ENCODE results near the gene TNFSF11.

TNFSF11 gene

GRCh38 chr13:42580644-42581043, 6.7 kb downstream of the TNFSF11 start:
- Histone ChIP-seq H3K4me3 (ENCODE audit: low read length in 2 of 2) (no peak overlapping the region), H3K27ac (ENCODE audit: low read depth in 2 of 2, low read length in 2 of 2) (no peak overlapping the region), H3K36me3 (ENCODE audit: control insufficient read depth in 2 of 2, insufficient read depth in 2 of 2, low read length in 2 of 2) (no peaks in the 10 kb centered on the region), H3K9ac (ENCODE audit: low read depth in 1 of 2, low read length in 2 of 2) (no peak overlapping the region), H3K27me3 (ENCODE audit: control insufficient read depth in 2 of 2, insufficient read depth in 2 of 2, low read length in 2 of 2) (peaks cover 0 to 5% of the 10 kb centered on the region in 2 donors), H3K9me3 (ENCODE audit: control insufficient read depth in 2 of 2, low read length in 2 of 2) (no peaks in the 10 kb centered on the region), H3K4me1 (ENCODE audit: control insufficient read depth in 2 of 2, insufficient read depth in 2 of 2, low read length in 2 of 2) (peaks cover 3 to 5% of the 10 kb centered on the region in 2 donors)

- Histone ChIP-seq H3K4me1 (ENCODE audit: control insufficient read depth in 2 of 2, insufficient read depth in 2 of 2, low read length in 2 of 2) (no peaks in the 10 kb centered on the region), H3K9me3 (ENCODE audit: control insufficient read depth in 2 of 2, low read length in 2 of 2) (no peaks in the 10 kb centered on the region), H3K4me3 (ENCODE audit: low read length in 2 of 2) (no peak overlapping the region), H3K36me3 (ENCODE audit: control insufficient read depth in 2 of 2, insufficient read depth in 2 of 2, low read length in 2 of 2) (no peaks in the 10 kb centered on the region), H3K27me3 (ENCODE audit: control insufficient read depth in 2 of 2, insufficient read depth in 2 of 2, low read length in 2 of 2) (no peaks in the 10 kb centered on the region), H3K27ac (ENCODE audit: low read depth in 2 of 2, low read length in 2 of 2) (no peak overlapping the region), H3K9ac (ENCODE audit: low read depth in 1 of 2, low read length in 2 of 2) (no peak overlapping the region)
Measured at GRCh38 chr13:42581427-42581826, 7.5 kb downstream of the TNFSF11 start.

GRCh38 chr13:42591602-42592001, 17.6 kb downstream of the TNFSF11 start:
- Histone ChIP-seq H3K4me1 (ENCODE audit: control insufficient read depth in 2 of 2, insufficient read depth in 2 of 2, low read length in 2 of 2) (no peaks in the 10 kb centered on the region), H3K9me3 (ENCODE audit: control insufficient read depth in 2 of 2, low read length in 2 of 2) (no peaks in the 10 kb centered on the region), H3K27ac (ENCODE audit: low read depth in 2 of 2, low read length in 2 of 2) (no peak overlapping the region), H3K27me3 (ENCODE audit: control insufficient read depth in 2 of 2, insufficient read depth in 2 of 2, low read length in 2 of 2) (no peaks in the 10 kb centered on the region), H3K36me3 (ENCODE audit: control insufficient read depth in 2 of 2, insufficient read depth in 2 of 2, low read length in 2 of 2) (no peaks in the 10 kb centered on the region), H3K9ac (ENCODE audit: low read depth in 1 of 2, low read length in 2 of 2) (no peak overlapping the region), H3K4me3 (ENCODE audit: low read length in 2 of 2) (no peak overlapping the region)

- Histone ChIP-seq H3K27ac (ENCODE audit: low read depth in 2 of 2, low read length in 2 of 2) (no peak overlapping the region), H3K27me3 (ENCODE audit: control insufficient read depth in 2 of 2, insufficient read depth in 2 of 2, low read length in 2 of 2) (no peaks in the 10 kb centered on the region), H3K36me3 (ENCODE audit: control insufficient read depth in 2 of 2, insufficient read depth in 2 of 2, low read length in 2 of 2) (no peaks in the 10 kb centered on the region), H3K9me3 (ENCODE audit: control insufficient read depth in 2 of 2, low read length in 2 of 2) (no peaks in the 10 kb centered on the region), H3K4me1 (ENCODE audit: control insufficient read depth in 2 of 2, insufficient read depth in 2 of 2, low read length in 2 of 2) (no peaks in the 10 kb centered on the region), H3K4me3 (ENCODE audit: low read length in 2 of 2) (no peak overlapping the region), H3K9ac (ENCODE audit: low read depth in 1 of 2, low read length in 2 of 2) (no peak overlapping the region)
Measured at GRCh38 chr13:42592915-42593900, 19.3 kb downstream of the TNFSF11 start.

- Histone ChIP-seq H3K4me1 (ENCODE audit: control insufficient read depth in 2 of 2, insufficient read depth in 2 of 2, low read length in 2 of 2) (no peaks in the 10 kb centered on the region), H3K27ac (ENCODE audit: low read depth in 2 of 2, low read length in 2 of 2) (no peak overlapping the region)
Measured at GRCh38 chr13:42594481-42595252, 20.7 kb downstream of the TNFSF11 start.

GRCh38 chr13:42595253-42595571, 21.3 kb downstream of the TNFSF11 start:
- no peaks in the 10 kb centered on the region for H3K9me3 ChIP-seq (ENCODE audit: control insufficient read depth in 2 of 2, low read length in 2 of 2)
- H3K4me1 ChIP-seq (ENCODE audit: control insufficient read depth in 2 of 2, insufficient read depth in 2 of 2, low read length in 2 of 2): no peaks in the 10 kb centered on the region

More at GRCh38 chr13:42594481-42595252, 20.7 kb downstream of the TNFSF11 start:
- H3K27me3 ChIP-seq (ENCODE audit: control insufficient read depth in 2 of 2, insufficient read depth in 2 of 2, low read length in 2 of 2): no peaks in the 10 kb centered on the region
- H3K9me3 ChIP-seq (ENCODE audit: control insufficient read depth in 2 of 2, low read length in 2 of 2): no peaks in the 10 kb centered on the region
- H3K4me3 ChIP-seq (ENCODE audit: low read length in 2 of 2): no peak overlapping the region
- no peaks in the 10 kb centered on the region for H3K36me3 ChIP-seq (ENCODE audit: control insufficient read depth in 2 of 2, insufficient read depth in 2 of 2, low read length in 2 of 2)
- H3K9ac ChIP-seq (ENCODE audit: low read depth in 1 of 2, low read length in 2 of 2): no peak overlapping the region

GRCh38 chr13:42597505-42597904, 23.6 kb downstream of the TNFSF11 start:
- Histone ChIP-seq H3K9me3 (ENCODE audit: control insufficient read depth in 2 of 2, low read length in 2 of 2) (no peaks in the 10 kb centered on the region), H3K4me1 (ENCODE audit: control insufficient read depth in 2 of 2, insufficient read depth in 2 of 2, low read length in 2 of 2) (no peaks in the 10 kb centered on the region), H3K27me3 (ENCODE audit: control insufficient read depth in 2 of 2, insufficient read depth in 2 of 2, low read length in 2 of 2) (no peaks in the 10 kb centered on the region), H3K9ac (ENCODE audit: low read depth in 1 of 2, low read length in 2 of 2) (no peak overlapping the region), H3K4me3 (ENCODE audit: low read length in 2 of 2) (no peak overlapping the region), H3K36me3 (ENCODE audit: control insufficient read depth in 2 of 2, insufficient read depth in 2 of 2, low read length in 2 of 2) (no peaks in the 10 kb centered on the region), H3K27ac (ENCODE audit: low read depth in 2 of 2, low read length in 2 of 2) (no peak overlapping the region)

More at GRCh38 chr13:42595253-42595571, 21.3 kb downstream of the TNFSF11 start:
- no peak overlapping the region for H3K27ac ChIP-seq (ENCODE audit: low read depth in 2 of 2, low read length in 2 of 2)
- H3K36me3 ChIP-seq (ENCODE audit: control insufficient read depth in 2 of 2, insufficient read depth in 2 of 2, low read length in 2 of 2): no peaks in the 10 kb centered on the region
- no peak overlapping the region for H3K4me3 ChIP-seq (ENCODE audit: low read length in 2 of 2)
- no peak overlapping the region for H3K9ac ChIP-seq (ENCODE audit: low read depth in 1 of 2, low read length in 2 of 2)
- no peaks in the 10 kb centered on the region for H3K27me3 ChIP-seq (ENCODE audit: control insufficient read depth in 2 of 2, insufficient read depth in 2 of 2, low read length in 2 of 2)

GRCh38 chr13:42600943-42601342, 27.0 kb downstream of the TNFSF11 start:
- H3K9me3 ChIP-seq (ENCODE audit: control insufficient read depth in 2 of 2, low read length in 2 of 2): no peaks in the 10 kb centered on the region
- no peaks in the 10 kb centered on the region for H3K36me3 ChIP-seq (ENCODE audit: control insufficient read depth in 2 of 2, insufficient read depth in 2 of 2, low read length in 2 of 2)
- no peak overlapping the region for H3K4me3 ChIP-seq (ENCODE audit: low read length in 2 of 2)
- H3K27ac ChIP-seq (ENCODE audit: low read depth in 2 of 2, low read length in 2 of 2): no peak overlapping the region
- no peaks in the 10 kb centered on the region for H3K4me1 ChIP-seq (ENCODE audit: control insufficient read depth in 2 of 2, insufficient read depth in 2 of 2, low read length in 2 of 2)
- no peaks in the 10 kb centered on the region for H3K27me3 ChIP-seq (ENCODE audit: control insufficient read depth in 2 of 2, insufficient read depth in 2 of 2, low read length in 2 of 2)
- H3K9ac ChIP-seq (ENCODE audit: low read depth in 1 of 2, low read length in 2 of 2): no peak overlapping the region

GRCh38 chr13:42602906-42603305, 29.0 kb downstream of the TNFSF11 start:
- H3K27ac ChIP-seq (ENCODE audit: low read depth in 2 of 2, low read length in 2 of 2): no peak overlapping the region
- H3K9me3 ChIP-seq (ENCODE audit: control insufficient read depth in 2 of 2, low read length in 2 of 2): no peaks in the 10 kb centered on the region
- no peaks in the 10 kb centered on the region for H3K27me3 ChIP-seq (ENCODE audit: control insufficient read depth in 2 of 2, insufficient read depth in 2 of 2, low read length in 2 of 2)
- no peaks in the 10 kb centered on the region for H3K36me3 ChIP-seq (ENCODE audit: control insufficient read depth in 2 of 2, insufficient read depth in 2 of 2, low read length in 2 of 2)
- no peak overlapping the region for H3K9ac ChIP-seq (ENCODE audit: low read depth in 1 of 2, low read length in 2 of 2)
- no peaks in the 10 kb centered on the region for H3K4me1 ChIP-seq (ENCODE audit: control insufficient read depth in 2 of 2, insufficient read depth in 2 of 2, low read length in 2 of 2)
- no peak overlapping the region for H3K4me3 ChIP-seq (ENCODE audit: low read length in 2 of 2)

- no peaks in the 10 kb centered on the region for H3K36me3 ChIP-seq (ENCODE audit: control insufficient read depth in 2 of 2, insufficient read depth in 2 of 2, low read length in 2 of 2)
- no peak overlapping the region for H3K4me3 ChIP-seq (ENCODE audit: low read length in 2 of 2)
- H3K9ac ChIP-seq (ENCODE audit: low read depth in 1 of 2, low read length in 2 of 2): no peak overlapping the region
- no peaks in the 10 kb centered on the region for H3K9me3 ChIP-seq (ENCODE audit: control insufficient read depth in 2 of 2, low read length in 2 of 2)
- no peaks in the 10 kb centered on the region for H3K4me1 ChIP-seq (ENCODE audit: control insufficient read depth in 2 of 2, insufficient read depth in 2 of 2, low read length in 2 of 2)
- H3K27ac ChIP-seq (ENCODE audit: low read depth in 2 of 2, low read length in 2 of 2): no peak overlapping the region
- no peaks in the 10 kb centered on the region for H3K27me3 ChIP-seq (ENCODE audit: control insufficient read depth in 2 of 2, insufficient read depth in 2 of 2, low read length in 2 of 2)
Measured at GRCh38 chr13:42603571-42603970, 29.6 kb downstream of the TNFSF11 start.

Measured in mucosa of rectum (tissue), 2 donors.